ENCODE measurements around the gene CCDC138. TPM values are rescaled to one million over a fixed set of nuclear protein-coding genes. Genes with fewer than 3 reads are reported as not detected.

CCDC138 gene
- total and polyA plus RNA-seq, 2 of the 13 experiments (the other 11 are each of a cell fraction or from before 2014, with no cell fraction given): 5.6 to 32.5 TPM

DNA sequence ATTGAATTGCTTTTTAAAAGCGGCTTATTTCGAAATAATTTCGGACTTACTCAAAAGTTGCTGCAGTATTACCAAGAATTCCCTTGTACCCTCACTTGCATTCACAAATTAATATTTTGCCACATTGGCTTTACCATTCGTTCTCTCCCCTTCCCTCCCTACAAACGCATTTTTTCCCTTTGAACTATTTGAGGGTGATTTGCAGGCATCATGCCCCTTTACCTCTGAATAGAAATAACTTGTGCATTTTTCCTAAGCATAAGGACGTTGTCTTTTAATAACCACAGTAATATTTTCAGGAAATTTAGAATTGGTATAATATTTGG is 608 bp downstream of the CCDC138 start:
- peak overlapping the region; percentile 82 to 87 (median 87) for H3K4me3 ChIP-seq (replicated peaks in 1 of 3; ENCODE audit: insufficient read depth in 1 of 3, low read depth in 2 of 3, low read length in 3 of 3)
- WGBS (ENCODE audit: low lambda C conversion rate): under 1% methylated on average over 6 of the region's 6 CpGs
- H3K79me2 ChIP-seq (ENCODE audit: insufficient read depth, low read length): peaks cover 17% of the 10 kb centered on the region
- intact Hi-C loops (cut with micrococcal nuclease; ENCODE audit: unreplicated experiment): loop anchor here (2.0 to 5.0 kb wide), 2 partner anchors 68 to 200 kb away; partner anchors contain the start of genes EDAR and RANBP2
- H3K27ac ChIP-seq (ENCODE audit: extremely low read length, insufficient read depth, low read length): peak overlapping the region; percentile 81
- peaks cover 28% of the 10 kb centered on the region for H3K4me1 ChIP-seq (ENCODE audit: insufficient read depth, low read length)
- H3K4me2 ChIP-seq (ENCODE audit: low read depth, low read length): peak overlapping the region; percentile 94
- DNase-seq (ENCODE audit: low spot score) (no peak), ATAC-seq (no peak), FAIRE-seq (peak; percentile 4)
- H4K20me1 ChIP-seq (ENCODE audit: insufficient read depth, low read length): no peaks in the 10 kb centered on the region
- H3K27me3 ChIP-seq (ENCODE audit: control insufficient read depth in 1 of 2, insufficient read depth in 2 of 2, low read length in 2 of 2): no peaks in the 10 kb centered on the region
- H2AFZ ChIP-seq (ENCODE audit: low read length): peak overlapping the region; percentile 20
- ChIA-PET CTCF (ENCODE audit: low intra/inter-chr PET ratio, low total read pairs) (no interaction called here), POLR2A (no interaction called here)
- TF ChIP-seq XRCC5 (optimal IDR thresholded peaks at IDR 0.05; ENCODE audit: low read length) (no peak), ZNF230 (CRISPR knock-in tag; IDR thresholded peaks at IDR 0.05) (no peak), ZNF878 (CRISPR knock-in tag; IDR thresholded peaks at IDR 0.05) (0 out of 2 replicates have a peak, but pooled peaks have one; percentile 11), CEBPB (IDR thresholded peaks at IDR 0.05; ENCODE audit: borderline replicate concordance, low read depth, low read length) (peak; percentile 35; the same call in 1 of the 2 replicates), GABPB1 (CRISPR knock-in tag; IDR thresholded peaks at IDR 0.05) (no peak), ZSCAN29 (CRISPR knock-in tag; conservative IDR thresholded peaks at IDR 0.05) (no peak), TOE1 (CRISPR knock-in tag; IDR thresholded peaks at IDR 0.05) (no peak), ASH2L (IDR thresholded peaks at IDR 0.05; ENCODE audit: insufficient read length, low read depth, low read length) (peak; percentile 3), ZBTB7B (CRISPR knock-in tag; IDR thresholded peaks at IDR 0.05) (no peak), ZNF30 (CRISPR knock-in tag; IDR thresholded peaks at IDR 0.05) (no peak), GZF1 (CRISPR knock-in tag; IDR thresholded peaks at IDR 0.05) (no peak), ZNF367 (CRISPR knock-in tag; IDR thresholded peaks at IDR 0.05; ENCODE audit: borderline replicate concordance) (no peak), ZNF510 (CRISPR knock-in tag; IDR thresholded peaks at IDR 0.05; ENCODE audit: low read depth) (no peak)
- TF ChIP-seq, protein P1, sequence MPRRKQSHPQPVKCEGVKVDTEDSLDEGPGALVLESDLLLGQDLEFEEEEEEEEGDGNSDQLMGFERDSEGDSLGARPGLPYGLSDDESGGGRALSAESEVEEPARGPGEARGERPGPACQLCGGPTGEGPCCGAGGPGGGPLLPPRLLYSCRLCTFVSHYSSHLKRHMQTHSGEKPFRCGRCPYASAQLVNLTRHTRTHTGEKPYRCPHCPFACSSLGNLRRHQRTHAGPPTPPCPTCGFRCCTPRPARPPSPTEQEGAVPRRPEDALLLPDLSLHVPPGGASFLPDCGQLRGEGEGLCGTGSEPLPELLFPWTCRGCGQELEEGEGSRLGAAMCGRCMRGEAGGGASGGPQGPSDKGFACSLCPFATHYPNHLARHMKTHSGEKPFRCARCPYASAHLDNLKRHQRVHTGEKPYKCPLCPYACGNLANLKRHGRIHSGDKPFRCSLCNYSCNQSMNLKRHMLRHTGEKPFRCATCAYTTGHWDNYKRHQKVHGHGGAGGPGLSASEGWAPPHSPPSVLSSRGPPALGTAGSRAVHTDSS (CRISPR knock-in tag; conservative IDR thresholded peaks at IDR 0.05): no peak
- TF ChIP-seq, protein P2, sequence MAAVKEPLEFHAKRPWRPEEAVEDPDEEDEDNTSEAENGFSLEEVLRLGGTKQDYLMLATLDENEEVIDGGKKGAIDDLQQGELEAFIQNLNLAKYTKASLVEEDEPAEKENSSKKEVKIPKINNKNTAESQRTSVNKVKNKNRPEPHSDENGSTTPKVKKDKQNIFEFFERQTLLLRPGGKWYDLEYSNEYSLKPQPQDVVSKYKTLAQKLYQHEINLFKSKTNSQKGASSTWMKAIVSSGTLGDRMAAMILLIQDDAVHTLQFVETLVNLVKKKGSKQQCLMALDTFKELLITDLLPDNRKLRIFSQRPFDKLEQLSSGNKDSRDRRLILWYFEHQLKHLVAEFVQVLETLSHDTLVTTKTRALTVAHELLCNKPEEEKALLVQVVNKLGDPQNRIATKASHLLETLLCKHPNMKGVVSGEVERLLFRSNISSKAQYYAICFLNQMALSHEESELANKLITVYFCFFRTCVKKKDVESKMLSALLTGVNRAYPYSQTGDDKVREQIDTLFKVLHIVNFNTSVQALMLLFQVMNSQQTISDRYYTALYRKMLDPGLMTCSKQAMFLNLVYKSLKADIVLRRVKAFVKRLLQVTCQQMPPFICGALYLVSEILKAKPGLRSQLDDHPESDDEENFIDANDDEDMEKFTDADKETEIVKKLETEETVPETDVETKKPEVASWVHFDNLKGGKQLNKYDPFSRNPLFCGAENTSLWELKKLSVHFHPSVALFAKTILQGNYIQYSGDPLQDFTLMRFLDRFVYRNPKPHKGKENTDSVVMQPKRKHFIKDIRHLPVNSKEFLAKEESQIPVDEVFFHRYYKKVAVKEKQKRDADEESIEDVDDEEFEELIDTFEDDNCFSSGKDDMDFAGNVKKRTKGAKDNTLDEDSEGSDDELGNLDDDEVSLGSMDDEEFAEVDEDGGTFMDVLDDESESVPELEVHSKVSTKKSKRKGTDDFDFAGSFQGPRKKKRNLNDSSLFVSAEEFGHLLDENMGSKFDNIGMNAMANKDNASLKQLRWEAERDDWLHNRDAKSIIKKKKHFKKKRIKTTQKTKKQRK (IDR thresholded peaks at IDR 0.05; ENCODE audit: low read length): no peak
- H3K36me3 ChIP-seq (replicated peaks in 1 of 2; ENCODE audit: control insufficient read depth in 1 of 2, insufficient read depth in 2 of 2, low read length in 2 of 2): peaks cover 10 to 38% of the 10 kb centered on the region in 2 experiments
- no peaks in the 10 kb centered on the region for H3K9me3 ChIP-seq (ENCODE audit: low read length)
- in situ Hi-C loops (cut with HindIII; ENCODE audit: extremely low pct_ligation_motif_present, low pct_unique_long_range_greater_than_20kb): no loop called here
- BruUV-seq (replicated peaks): TSS peak; percentile 59
- peak overlapping the region; percentile 84 for H3K9ac ChIP-seq (ENCODE audit: insufficient read depth, low read depth, low read length)

Measured in HepG2 (cell line).